Measurements from ENCODE around the gene TNNI3K.

GRCh38 chr1:74316302-74316701, 81.1 kb downstream of the TNNI3K start:
- TF ChIP-seq ZNF274 (IDR thresholded peaks at IDR 0.05; ENCODE audit: low read depth, low read length) (no peak), YY1 (IDR thresholded peaks at IDR 0.05; ENCODE audit: insufficient read depth, insufficient read length) (no peak)
